H9 (cell line): ENCODE measurements around the gene PPP1R9A. TPM values are rescaled to one million over a fixed set of nuclear protein-coding genes. Genes with fewer than 3 reads are reported as not detected.

Source experiments
- DNase-seq: peaks from one replicate; pipeline ENCODE4 v3.0.0-alpha.2; 2017
- H2AFZ ChIP-seq: one replicate; pipeline ENCODE4 v1.6.1; 2013; ENCODE audit warnings: mild to moderate bottlenecking, low read length, control low read depth, moderate library complexity
- H2AK5ac ChIP-seq: 2 replicates; pipeline ENCODE4 v1.6.1; 2013; ENCODE audit warnings: low read length, control low read depth, mixed read lengths; ENCODE audit not compliant: insufficient read length
- H2BK120ac ChIP-seq: one replicate; pipeline ENCODE4 v1.6.1; 2013; ENCODE audit warnings: low read depth, mild to moderate bottlenecking, low read length, control low read depth, inconsistent platforms; ENCODE audit not compliant: poor library complexity, severe bottlenecking
- H2BK12ac ChIP-seq: 2 replicates; pipeline ENCODE4 v1.6.1; 2013; ENCODE audit warnings: low read length, control low read depth, mixed read lengths, low read depth; ENCODE audit not compliant: insufficient read length
- H2BK15ac ChIP-seq: 2 replicates; pipeline ENCODE4 v1.6.1; 2013; ENCODE audit warnings: low read depth, low read length, control low read depth
- H2BK20ac ChIP-seq: one replicate; pipeline ENCODE4 v1.6.1; 2013; ENCODE audit warnings: low read depth, mild to moderate bottlenecking, low read length, control low read depth, inconsistent platforms; ENCODE audit not compliant: poor library complexity, severe bottlenecking
- H2BK5ac ChIP-seq: 2 replicates; pipeline ENCODE4 v1.6.1; 2013; ENCODE audit warnings: low read length, control low read depth, mixed read lengths; ENCODE audit not compliant: insufficient read length
- H3K14ac ChIP-seq: 2 replicates; pipeline ENCODE4 v1.6.1; 2013; ENCODE audit warnings: low read length, control low read depth; ENCODE audit not compliant: insufficient read depth
- H3K18ac ChIP-seq: 2 replicates; pipeline ENCODE4 v1.6.1; 2013; ENCODE audit warnings: low read depth, mild to moderate bottlenecking, mixed read lengths, low read length, control low read depth; ENCODE audit not compliant: insufficient read length
- H3K23ac ChIP-seq: 2 replicates; pipeline ENCODE4 v1.6.1; 2013; ENCODE audit warnings: low read length, control low read depth, mixed read lengths, low read depth; ENCODE audit not compliant: insufficient read length
- H3K23me2 ChIP-seq: 2 replicates; pipeline ENCODE4 v1.6.1; 2013; ENCODE audit warnings: low read depth, mild to moderate bottlenecking, mixed read lengths, low read length, control low read depth; ENCODE audit not compliant: insufficient read length, poor library complexity, severe bottlenecking
- H3K27ac ChIP-seq: 2 replicates; pipeline ENCODE4 v1.5.1; 2013; ENCODE audit warnings: low read length, control low read depth, mixed read lengths, low read depth; ENCODE audit not compliant: insufficient read length
- H3K27me3 ChIP-seq: 2 replicates; pipeline ENCODE4 v1.6.1; 2013; ENCODE audit warnings: low read length, control low read depth, inconsistent platforms; ENCODE audit not compliant: insufficient read depth
- H3K4ac ChIP-seq: 2 replicates; pipeline ENCODE4 v1.6.1; 2013; ENCODE audit warnings: low read depth, mild to moderate bottlenecking, control low read depth, inconsistent platforms, low read length, moderate library complexity
- H3K4me1 ChIP-seq: 2 replicates; pipeline ENCODE4 v1.6.1; 2013; ENCODE audit warnings: low read length, control low read depth, inconsistent platforms; ENCODE audit not compliant: insufficient read depth
- H3K4me2 ChIP-seq: 2 replicates; pipeline ENCODE4 v1.6.1; 2013; ENCODE audit warnings: low read length, control low read depth, mixed read lengths; ENCODE audit not compliant: insufficient read length, insufficient read depth
- H3K56ac ChIP-seq: 2 replicates; pipeline ENCODE4 v1.6.1; 2013; ENCODE audit warnings: low read depth, mild to moderate bottlenecking, mixed read lengths, low read length, control low read depth; ENCODE audit not compliant: insufficient read length
- H3K79me1 ChIP-seq: 2 replicates; pipeline ENCODE4 v1.6.1; 2013; ENCODE audit warnings: low read depth, mild to moderate bottlenecking, moderate library complexity, low read length, control low read depth, inconsistent platforms; ENCODE audit not compliant: insufficient read depth, poor library complexity, severe bottlenecking
- H3K79me2 ChIP-seq: 2 replicates; pipeline ENCODE4 v1.6.1; 2013; ENCODE audit warnings: low read length, control low read depth, inconsistent platforms; ENCODE audit not compliant: insufficient read depth
- H3K9ac ChIP-seq: 2 replicates; pipeline ENCODE4 v1.6.1; 2013; ENCODE audit warnings: low read length, control low read depth, mixed read lengths; ENCODE audit not compliant: insufficient read length; ENCODE audit errors: extremely low read depth
- H3K9me3 ChIP-seq: one replicate; pipeline ENCODE4 v1.6.1; 2013; ENCODE audit warnings: low read depth, low read length, inconsistent platforms; ENCODE audit not compliant: control insufficient read depth
- H3T11ph ChIP-seq: one replicate; pipeline ENCODE4 v1.6.1; 2013; ENCODE audit warnings: mild to moderate bottlenecking, low read length, control low read depth, inconsistent platforms
- H4K20me1 ChIP-seq: one replicate; pipeline ENCODE4 v1.6.1; 2013; ENCODE audit not compliant: control insufficient read depth, insufficient read length, insufficient read depth
- H4K5ac ChIP-seq: 2 replicates; pipeline ENCODE4 v1.6.1; 2013; ENCODE audit warnings: low read depth, mild to moderate bottlenecking, mixed read lengths, low read length, control low read depth; ENCODE audit not compliant: insufficient read length
- H4K8ac ChIP-seq: replicated peaks from 2 replicates; pipeline ENCODE4 v1.6.1; 2013; ENCODE audit warnings: low read length, control low read depth, mixed read lengths, low read depth; ENCODE audit not compliant: insufficient read length
- H4K91ac ChIP-seq: 2 replicates; pipeline ENCODE4 v1.6.1; 2013; ENCODE audit warnings: low read depth, mild to moderate bottlenecking, moderate library complexity, mixed read lengths, low read length, control low read depth; ENCODE audit not compliant: insufficient read length
- H3K27ac Mint-ChIP-seq, 3 experiments: 2 replicates in 2 of 3; 3 replicates in 1 of 3; pipeline ENCODE4 v1.8.0; 2020 to 2021; ENCODE audit warnings: mixed read lengths in 3 of 3, mild to moderate bottlenecking in 1 of 3, moderate library complexity in 1 of 3
- H3K27me3 Mint-ChIP-seq: 2 replicates; pipeline ENCODE4 v1.8.0; 2021; ENCODE audit warnings: low read depth, mild to moderate bottlenecking, moderate library complexity, mixed read lengths
- H3K36me3 Mint-ChIP-seq, 3 experiments: 2 replicates in 2 of 3; 3 replicates in 1 of 3; pipeline ENCODE4 v1.8.0; 2020 to 2021; ENCODE audit warnings: low read depth in 3 of 3, mixed read lengths in 3 of 3; ENCODE audit not compliant: insufficient read depth in 1 of 3
- H3K4me1 Mint-ChIP-seq, 2 experiments: 2 replicates each; pipeline ENCODE4 v1.8.0; 2020; ENCODE audit warnings: mixed read lengths in 2 of 2
- H3K4me3 Mint-ChIP-seq, 2 experiments: 2 replicates in 1 of 2; 3 replicates in 1 of 2; pipeline ENCODE4 v1.8.0; 2020 to 2021; ENCODE audit warnings: mild to moderate bottlenecking in 2 of 2, mixed read lengths in 2 of 2, moderate library complexity in 1 of 2
- H3K9me3 Mint-ChIP-seq, 2 experiments: 2 replicates in 1 of 2; 3 replicates in 1 of 2; pipeline ENCODE4 v1.8.0; 2020; ENCODE audit warnings: mild to moderate bottlenecking in 2 of 2, mixed read lengths in 2 of 2, moderate library complexity in 1 of 2
- WGBS: extraction: QIAGEN DNeasy Blood & Tissue Kit; methylation state at CpG from one replicate; pipeline ENCODE4 v1.1.7; 2013; ENCODE audit warnings: missing lambda C conversion rate, low lambda C conversion rate, mixed read lengths; ENCODE audit not compliant: insufficient read length; ENCODE audit errors: extremely low coverage; 5-methylcytosine and 5-hydroxymethylcytosine counted together
- total RNA-seq: library from RNA; stranded (reverse); gene quantifications from 2 replicates; pipeline ENCODE4 v1.2.1, GENCODE V29; 2021
- TF ChIP-seq, protein P1 (sequence below): fragments of 200-600 bp; sonication (generic); conservative IDR thresholded peaks from 3 replicates; pipeline ENCODE4 v1.8.0; 2021; ENCODE audit warnings: antibody characterized with exemption, mild to moderate bottlenecking

The PPP1R9A gene
- total RNA-seq, 1 experiment from 2014 or later, result 17.0 TPM

DNA sequence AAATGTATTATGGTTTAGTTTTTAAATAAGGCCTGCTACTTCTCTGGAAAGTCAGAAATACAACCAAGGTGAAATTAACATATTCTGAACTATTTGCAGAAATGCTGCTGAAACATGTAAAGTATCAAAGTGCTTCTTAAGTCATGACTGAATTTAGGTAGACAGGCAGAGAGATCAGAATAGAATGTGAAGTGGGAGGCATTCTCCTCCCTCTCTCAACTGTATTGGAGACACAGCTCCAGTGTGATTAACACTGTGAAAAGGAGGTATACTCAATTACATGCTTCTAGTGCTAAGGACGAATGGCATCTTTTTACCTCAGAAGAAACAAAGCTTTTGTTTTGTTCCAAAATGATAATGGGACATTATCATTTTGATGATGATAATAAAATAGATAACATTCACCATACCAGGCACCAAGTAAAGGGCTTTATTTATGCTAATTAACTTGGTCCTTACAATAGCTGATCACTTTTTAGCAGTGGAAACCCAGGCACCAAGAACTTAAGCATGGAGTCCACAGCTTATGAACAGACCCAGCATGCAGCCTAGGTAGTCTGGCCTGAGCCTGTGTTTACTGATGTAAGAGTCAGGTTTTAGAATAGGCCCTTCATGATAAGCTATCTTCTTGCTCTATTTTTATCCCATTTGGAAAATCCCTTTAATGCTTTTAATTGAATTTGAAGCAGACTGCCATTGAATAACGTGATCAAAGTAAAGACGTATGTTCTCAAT, 26.0 kb downstream of the PPP1R9A start:
- Histone ChIP-seq H3K14ac (no peak overlapping the region), H3K4me2 (no peak overlapping the region), H2AFZ (no peak overlapping the region), H2AK5ac (no peak overlapping the region), H3K9me3 (no peaks in the 10 kb centered on the region), H3K79me1 (peaks cover 2% of the 10 kb centered on the region), H2BK15ac (no peak overlapping the region), H4K91ac (no peak overlapping the region), H3K9ac (no peak overlapping the region), H3K4me1 (no peaks in the 10 kb centered on the region), H4K20me1 (no peaks in the 10 kb centered on the region), H3K23me2 (no peaks in the 10 kb centered on the region), H3T11ph (no peak overlapping the region), H3K23ac (no peak overlapping the region), H4K5ac (no peak overlapping the region), H2BK12ac (no peak overlapping the region), H3K79me2 (peaks cover 2% of the 10 kb centered on the region; the same call in 1 of the 2 replicates), H3K56ac (no peak overlapping the region), H2BK120ac (no peak overlapping the region), H3K27ac (no peak overlapping the region), H2BK5ac (no peak overlapping the region), H2BK20ac (no peak overlapping the region), H3K27me3 (no peaks in the 10 kb centered on the region), H4K8ac (no peak overlapping the region), H3K4ac (no peak overlapping the region), H3K18ac (no peak overlapping the region)
- Mint-ChIP-seq H3K36me3 (no peaks in the 10 kb centered on the region), H3K27me3 (no peaks in the 10 kb centered on the region), H3K4me1 (peaks cover 10 to 13% of the 10 kb centered on the region in 2 experiments), H3K27ac (no peak overlapping the region), H3K9me3 (no peaks in the 10 kb centered on the region), H3K4me3 (no peak overlapping the region)
- TF ChIP-seq, protein P1, sequence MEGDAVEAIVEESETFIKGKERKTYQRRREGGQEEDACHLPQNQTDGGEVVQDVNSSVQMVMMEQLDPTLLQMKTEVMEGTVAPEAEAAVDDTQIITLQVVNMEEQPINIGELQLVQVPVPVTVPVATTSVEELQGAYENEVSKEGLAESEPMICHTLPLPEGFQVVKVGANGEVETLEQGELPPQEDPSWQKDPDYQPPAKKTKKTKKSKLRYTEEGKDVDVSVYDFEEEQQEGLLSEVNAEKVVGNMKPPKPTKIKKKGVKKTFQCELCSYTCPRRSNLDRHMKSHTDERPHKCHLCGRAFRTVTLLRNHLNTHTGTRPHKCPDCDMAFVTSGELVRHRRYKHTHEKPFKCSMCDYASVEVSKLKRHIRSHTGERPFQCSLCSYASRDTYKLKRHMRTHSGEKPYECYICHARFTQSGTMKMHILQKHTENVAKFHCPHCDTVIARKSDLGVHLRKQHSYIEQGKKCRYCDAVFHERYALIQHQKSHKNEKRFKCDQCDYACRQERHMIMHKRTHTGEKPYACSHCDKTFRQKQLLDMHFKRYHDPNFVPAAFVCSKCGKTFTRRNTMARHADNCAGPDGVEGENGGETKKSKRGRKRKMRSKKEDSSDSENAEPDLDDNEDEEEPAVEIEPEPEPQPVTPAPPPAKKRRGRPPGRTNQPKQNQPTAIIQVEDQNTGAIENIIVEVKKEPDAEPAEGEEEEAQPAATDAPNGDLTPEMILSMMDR, result no peak
- no peak for DNase-seq
- WGBS, result no CpG with 5 or more reads among the region's 3 CpGs
